ENCODE results near the gene DNAH14.
A peak's percentile ranks its signal among the peaks of the same experiment; 100 is the strongest.
"Not testable (repeated sequence)": the region's sequence is repeated elsewhere in the genome, so short reads cannot be mapped to it uniquely, and the experiment has no call there.

The DNAH14 gene

DNA sequence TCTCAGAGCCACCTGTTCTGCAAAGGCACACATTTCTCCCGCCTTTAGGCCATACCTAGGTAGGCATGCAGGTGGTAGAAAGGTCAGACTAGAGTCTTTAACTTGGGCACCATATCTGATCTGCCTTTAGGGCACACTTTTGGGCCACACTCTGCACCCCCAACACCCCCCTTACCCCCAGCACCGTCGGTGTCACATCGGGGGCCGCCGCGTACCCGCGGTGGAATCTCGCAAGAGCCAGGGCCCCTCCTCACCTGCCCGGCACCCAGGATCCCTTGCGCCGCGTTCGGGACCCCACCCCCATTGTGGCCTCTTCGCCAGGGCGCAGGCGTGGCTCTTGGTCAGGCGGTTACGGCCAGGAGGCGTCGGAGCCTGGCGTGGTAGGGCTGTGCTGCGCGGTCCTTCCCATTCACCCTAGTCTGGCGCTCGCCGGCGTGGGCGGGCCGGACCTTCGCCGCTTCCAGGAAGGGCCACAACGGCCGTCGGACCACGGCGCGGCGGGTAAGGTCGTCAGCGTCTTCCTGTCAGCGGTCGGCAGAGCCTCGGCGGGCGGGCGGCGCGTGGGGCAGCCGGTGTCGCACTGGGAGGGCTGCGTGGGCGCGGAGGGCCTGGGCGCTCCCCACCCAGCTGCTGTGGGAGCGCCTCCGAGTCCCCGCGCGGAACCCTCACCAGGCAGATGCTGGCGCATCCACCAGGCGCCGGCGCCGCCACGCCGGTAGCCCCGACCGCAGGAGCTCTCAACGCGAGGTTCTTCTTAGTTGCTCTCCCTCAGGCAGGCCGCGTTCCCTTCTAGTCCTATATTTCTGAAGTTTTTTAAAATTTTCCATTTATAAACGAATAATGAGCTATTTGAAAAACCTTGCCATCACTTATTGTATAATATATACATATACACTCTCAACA is at the start of gene DNAH14:
Gene DNAH14, plus strand, starts transcription at position 341 of the 903 bp plus-strand sequence. CDS start 23,028 bp downstream, outside the sequence.
- DNase-seq = peak in 19 of 51 donors; percentile 3 to 44 (median 13)

DNA sequence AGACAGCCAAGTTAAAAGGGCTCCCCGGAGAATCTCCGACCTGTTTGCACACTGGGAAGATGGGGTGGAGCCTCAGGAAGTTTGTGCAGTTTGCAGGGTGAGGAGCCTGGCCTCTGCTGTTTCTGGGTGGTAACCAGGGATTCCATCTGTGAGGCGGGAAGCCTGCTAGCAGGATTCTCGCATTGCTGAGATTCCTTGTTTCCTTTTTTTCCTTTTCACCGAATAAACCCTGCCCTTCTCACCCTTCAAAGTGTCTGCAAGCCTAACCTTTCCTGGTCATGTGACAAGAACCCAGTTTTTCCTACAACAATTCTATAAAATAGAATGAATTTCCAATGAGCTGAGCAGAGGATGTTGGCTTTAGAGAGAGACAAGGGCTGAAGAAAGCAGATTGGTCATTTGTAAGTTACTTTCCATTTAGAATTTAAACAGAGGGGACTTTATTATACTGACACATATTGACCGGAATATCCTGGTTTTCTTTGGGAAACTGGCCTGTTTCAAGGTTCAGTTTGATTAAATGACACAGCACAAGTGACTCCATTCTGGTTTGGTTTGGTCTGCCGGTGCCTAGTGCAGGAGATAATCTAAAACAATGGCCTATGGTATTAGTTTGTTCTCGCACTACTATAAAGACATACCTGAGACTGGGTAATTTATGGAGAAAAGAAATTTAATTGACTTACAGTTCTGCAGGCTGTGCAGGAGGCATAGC is 48.7 kb upstream of the DNAH14 start:
- no peak for DNase-seq

DNA sequence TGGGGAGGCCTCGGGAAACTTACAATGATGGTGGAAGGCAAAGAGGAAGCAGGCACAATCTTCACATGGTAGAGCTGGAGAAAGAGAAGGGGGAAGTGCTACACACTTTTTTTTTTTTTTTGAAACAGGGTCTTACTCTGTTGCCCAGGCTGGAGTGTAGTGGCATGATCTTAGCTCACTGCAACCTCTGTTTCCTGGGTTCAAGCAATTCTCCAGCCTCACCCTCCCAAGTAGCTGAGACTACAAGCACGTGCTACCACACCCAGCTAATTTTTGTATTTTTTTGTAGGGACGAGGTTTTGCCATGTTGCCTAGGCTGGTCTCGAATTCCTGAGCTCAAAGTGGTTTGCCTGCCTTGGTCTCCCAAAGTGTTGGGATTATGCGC is 48.2 kb upstream of the DNAH14 start:
- not testable (repeated sequence) for DNase-seq

DNA sequence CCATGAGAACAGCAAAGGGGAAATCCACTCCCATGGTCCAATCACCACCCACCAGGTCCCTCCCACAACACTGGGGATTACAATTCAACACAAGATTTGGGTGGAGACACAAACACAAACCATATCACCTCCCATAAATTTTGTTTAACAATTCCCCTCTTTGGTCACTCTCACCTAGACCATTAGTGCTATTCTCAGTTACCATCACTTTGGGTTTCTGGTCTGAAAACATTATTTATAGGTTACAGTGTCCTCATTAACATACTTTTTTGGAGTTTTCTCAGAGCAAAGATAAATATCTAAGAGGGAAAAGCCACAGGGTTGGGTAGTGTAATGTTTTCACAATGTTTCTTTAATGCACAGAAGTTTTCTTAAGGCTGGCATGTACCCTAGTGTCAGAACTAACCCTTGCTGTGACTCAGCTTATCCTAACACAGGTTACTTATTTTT is 47.7 kb upstream of the DNAH14 start:
- no peak for DNase-seq

- no peak for DNase-seq
Measured at GRCh38 chr1:224882264-224882663, 47.2 kb upstream of the DNAH14 start.

DNA sequence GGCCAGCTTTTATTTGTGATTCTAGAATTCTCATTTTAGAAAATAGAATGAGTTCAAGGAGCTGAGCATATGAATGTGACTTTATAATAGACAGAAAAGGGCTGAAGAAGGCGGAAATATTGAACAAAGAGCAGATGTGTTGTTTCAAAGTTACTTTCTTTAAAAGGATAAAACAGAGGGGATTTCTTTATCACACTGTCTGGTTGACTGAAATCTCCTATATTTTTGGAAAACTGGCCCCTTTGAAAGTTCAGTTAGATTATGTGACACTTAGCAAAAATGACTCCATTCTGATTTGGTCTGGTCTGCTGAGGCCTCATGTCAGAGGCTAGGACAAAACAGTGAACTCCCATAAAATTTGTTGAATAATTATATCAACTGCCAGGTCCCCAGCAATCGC is 46.4 kb upstream of the DNAH14 start:
- DNase-seq = no peak

- DNase-seq = no peak
Measured at GRCh38 chr1:224884361-224884801, 45.1 kb upstream of the DNAH14 start.

DNA sequence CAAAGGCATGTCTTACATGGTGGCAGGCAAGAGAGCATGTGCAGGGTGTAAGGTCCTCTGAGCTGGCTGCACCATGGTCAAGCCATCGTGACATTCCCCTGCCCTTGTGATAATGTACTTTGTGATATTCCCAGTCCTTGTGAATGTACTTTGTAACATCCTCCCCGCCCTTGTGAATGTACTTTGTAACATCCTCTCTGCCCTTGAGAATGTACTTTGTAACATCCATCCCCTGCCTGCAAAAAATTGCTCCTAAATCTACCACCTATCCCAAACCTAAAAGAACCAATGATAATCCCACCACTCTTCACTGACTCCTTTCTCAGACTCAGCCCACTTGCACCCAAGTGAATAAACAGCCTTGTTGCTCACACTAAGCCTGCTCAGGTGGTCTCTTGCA is 44.1 kb upstream of the DNAH14 start:
- not testable (repeated sequence) for DNase-seq

GRCh38 chr1:224894915-224895314 is 34.6 kb upstream of the DNAH14 start:
- DNase-seq = no peak

DNA sequence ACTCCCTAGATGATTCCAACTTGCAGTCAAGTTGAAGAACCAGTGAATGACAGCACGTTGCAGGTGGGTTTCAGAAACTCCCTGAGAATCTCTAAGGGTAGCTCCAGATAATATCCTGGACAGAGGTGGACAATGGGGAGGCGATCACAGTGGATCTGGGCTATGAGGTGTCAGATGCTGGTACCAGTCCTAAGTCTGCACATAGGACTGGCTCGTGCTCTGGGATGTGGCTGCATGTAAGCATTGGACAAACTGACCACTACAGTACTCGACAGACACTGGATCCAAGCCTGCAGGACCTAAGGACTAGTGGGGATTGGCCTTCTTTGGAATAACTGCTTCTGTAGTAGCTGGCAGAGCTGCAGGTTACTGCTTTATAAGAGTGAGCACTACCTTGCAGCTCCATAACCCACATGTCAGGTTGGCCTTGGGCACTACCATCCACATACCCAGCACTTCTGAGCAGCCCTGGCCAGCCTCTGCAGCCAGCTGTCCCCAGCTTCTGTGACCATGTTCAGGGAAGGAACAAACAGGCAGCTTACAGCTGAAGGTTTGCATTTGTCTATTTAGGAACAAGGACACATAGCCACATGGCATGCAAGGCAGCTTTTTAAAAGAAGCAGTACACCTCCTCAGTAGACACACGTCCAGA is 33.2 kb upstream of the DNAH14 start:
- DNase-seq = no peak

DNA sequence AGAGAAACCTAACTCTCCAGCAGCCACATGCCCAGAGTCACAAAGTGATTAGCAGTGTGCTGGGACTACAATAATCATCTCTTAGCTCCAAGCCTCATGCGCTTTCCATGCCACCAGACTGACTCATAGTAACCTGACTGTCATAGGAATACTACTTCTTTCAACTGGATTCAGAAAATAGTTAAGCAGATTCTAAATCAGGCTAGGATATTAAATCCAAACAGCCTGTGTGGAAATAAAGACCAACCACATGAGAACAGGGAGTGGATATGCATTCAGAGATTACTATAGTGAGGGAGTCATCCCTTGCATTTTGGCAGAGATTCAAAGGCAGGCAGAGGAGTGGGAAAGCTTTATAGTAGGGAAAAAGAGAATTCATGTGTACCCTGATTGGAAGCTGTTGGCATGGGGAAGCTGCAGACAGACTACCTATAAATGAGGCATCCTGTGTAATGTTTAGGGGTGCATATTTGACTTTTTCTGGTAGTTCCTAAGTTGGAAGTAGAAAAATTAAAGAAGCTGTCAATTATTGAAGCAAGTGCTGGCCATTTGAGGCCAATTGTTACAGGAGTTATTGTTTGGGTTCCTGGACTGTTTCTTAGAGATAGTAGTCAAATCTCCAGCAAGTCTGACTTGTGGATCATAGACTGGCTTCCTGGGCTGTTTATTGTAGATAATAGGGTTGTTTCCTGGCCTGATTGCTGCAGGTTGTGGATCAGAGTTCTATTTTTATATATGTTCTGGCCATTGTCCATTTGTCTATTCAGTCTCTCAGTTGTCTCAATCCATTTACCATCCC is 31.7 kb upstream of the DNAH14 start:
- no peak for DNase-seq

GRCh38 chr1:224898937-224899336 is 30.5 kb upstream of the DNAH14 start:
- DNase-seq = no peak

- DNase-seq = no peak
Measured at GRCh38 chr1:224900062-224900630, 29.3 kb upstream of the DNAH14 start.

GRCh38 chr1:224901087-224901810 is 28.2 kb upstream of the DNAH14 start:
- no peak for DNase-seq

DNA sequence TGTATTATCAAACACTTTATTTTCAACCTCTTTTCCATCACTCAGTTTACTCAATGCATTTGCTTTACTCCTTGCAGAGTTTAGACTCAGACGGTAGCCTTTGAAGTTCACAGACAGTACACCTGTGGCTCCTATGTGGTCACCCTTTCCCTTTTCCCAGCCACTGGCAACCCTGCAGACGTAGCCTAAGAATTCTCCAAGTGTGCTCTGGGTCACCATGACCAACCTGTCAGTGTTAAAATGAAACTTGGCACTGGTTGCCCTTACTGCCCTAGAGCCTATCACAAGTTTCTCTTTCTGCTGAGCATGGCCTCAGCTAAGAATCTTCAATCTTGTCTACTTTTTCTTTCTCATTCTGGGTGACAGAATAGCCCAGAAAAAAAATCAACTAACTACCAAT is 25.5 kb upstream of the DNAH14 start:
- no peak for DNase-seq

DNA sequence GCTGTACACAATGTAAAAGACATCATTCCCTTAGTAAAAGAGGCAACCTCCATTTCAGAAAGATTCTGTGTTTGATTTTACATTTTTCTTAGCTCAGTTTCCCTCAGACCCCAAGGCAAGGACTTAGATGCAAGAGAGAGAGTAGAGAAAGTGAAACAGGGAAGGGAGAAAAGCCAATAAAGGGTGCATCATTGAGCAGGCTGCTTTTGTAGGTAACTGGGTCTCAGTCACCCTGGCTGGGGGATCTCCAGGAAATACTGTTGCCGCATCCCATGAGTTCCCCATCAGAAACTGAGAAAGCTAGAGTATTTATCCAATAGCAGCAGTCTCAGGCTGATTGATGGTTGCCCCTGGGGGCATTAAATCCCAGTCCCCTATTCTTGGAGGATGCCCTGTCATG is 23.1 kb upstream of the DNAH14 start:
- DNase-seq = no peak

- no peak for DNase-seq
Measured at GRCh38 chr1:224911217-224911616, 18.3 kb upstream of the DNAH14 start.

GRCh38 chr1:224914292-224914900 is 15.1 kb upstream of the DNAH14 start:
- DNase-seq = no peak

- no peak for DNase-seq
Measured at GRCh38 chr1:224919508-224919907, 10.0 kb upstream of the DNAH14 start.

- no peak for DNase-seq
Measured at GRCh38 chr1:224920930-224921329, 8.5 kb upstream of the DNAH14 start.
